Activated CD8-positive, alpha-beta memory T cell treated with anti-CD3 and anti-CD28 coated beads, Interleukin-2, amount 10 ng/mL, durations not matched to agents 7 days and 5 days (primary cell): ENCODE measurements around the gene EML6. TPM values are rescaled to one million over a fixed set of nuclear protein-coding genes. Genes with fewer than 3 reads are reported as not detected.
"Not testable (repeated sequence)": the region's sequence is repeated elsewhere in the genome, so short reads cannot be mapped to it uniquely, and the experiment has no call there.

Experiments used
- ATAC-seq: fragments of 150-1000 bp; cut with Tn5 transposase; one replicate; pipeline ENCODE4 v1.10.0; 2021; ENCODE audit warnings: moderate library complexity
- CTCF ChIA-PET: fragments of 350-600 bp; sonication (Branson Sonifier 250); formaldehyde crosslinking; loops from one replicate; lab custom pipeline; 2021; ENCODE audit warnings: antibody characterized with exemption; lab: Charles Lee
- DNase-seq: peaks from one replicate; pipeline ENCODE4 v3.0.0-alpha.2; 2020
- H3K27ac Mint-ChIP-seq: one replicate; pipeline ENCODE4 v1.8.0; 2021; ENCODE audit warnings: mild to moderate bottlenecking, mixed read lengths
- H3K27me3 Mint-ChIP-seq: one replicate; pipeline ENCODE4 v1.8.0; 2021; ENCODE audit warnings: mixed read lengths
- H3K36me3 Mint-ChIP-seq: one replicate; pipeline ENCODE4 v1.8.0; 2021; ENCODE audit warnings: mild to moderate bottlenecking, mixed read lengths
- H3K4me1 Mint-ChIP-seq: one replicate; pipeline ENCODE4 v1.8.0; 2021; ENCODE audit warnings: mixed read lengths
- H3K4me3 Mint-ChIP-seq: one replicate; pipeline ENCODE4 v1.8.0; 2021; ENCODE audit warnings: mild to moderate bottlenecking, moderate library complexity, mixed read lengths
- H3K9me3 Mint-ChIP-seq: one replicate; pipeline ENCODE4 v1.8.0; 2022; ENCODE audit warnings: low read depth, mixed read lengths
- total RNA-seq, 2 experiments: library from RNA; stranded (reverse); gene quantifications; one replicate each; pipeline ENCODE4 v1.2.3, GENCODE V29; 2021

The EML6 gene
- total RNA-seq, 2 experiments from 2014 or later: 1.5 to 3.1 TPM

GRCh38 chr2:54831480-54831879, 108.0 kb downstream of the EML6 start:
- no peaks in the 10 kb centered on the region for H3K4me1 Mint-ChIP-seq
- H3K27ac Mint-ChIP-seq: no peak overlapping the region
- DNase-seq: no peak
- H3K4me3 Mint-ChIP-seq: no peak overlapping the region
- no peaks in the 10 kb centered on the region for H3K9me3 Mint-ChIP-seq
- peaks cover 5% of the 10 kb centered on the region for H3K27me3 Mint-ChIP-seq
- CTCF ChIA-PET: interaction anchor here (1.2 kb wide), 1 partner anchor 10 kb away, joined by 3 read pairs; no protein-coding TSS in a partner anchor
- H3K36me3 Mint-ChIP-seq: no peaks in the 10 kb centered on the region
- no peak for ATAC-seq

- no peak for ATAC-seq
- no peaks in the 10 kb centered on the region for H3K27me3 Mint-ChIP-seq
- DNase-seq: no peak
These were observed 111.3 kb downstream of the EML6 start for GRCh38 chr2:54834721-54835120.

DNA sequence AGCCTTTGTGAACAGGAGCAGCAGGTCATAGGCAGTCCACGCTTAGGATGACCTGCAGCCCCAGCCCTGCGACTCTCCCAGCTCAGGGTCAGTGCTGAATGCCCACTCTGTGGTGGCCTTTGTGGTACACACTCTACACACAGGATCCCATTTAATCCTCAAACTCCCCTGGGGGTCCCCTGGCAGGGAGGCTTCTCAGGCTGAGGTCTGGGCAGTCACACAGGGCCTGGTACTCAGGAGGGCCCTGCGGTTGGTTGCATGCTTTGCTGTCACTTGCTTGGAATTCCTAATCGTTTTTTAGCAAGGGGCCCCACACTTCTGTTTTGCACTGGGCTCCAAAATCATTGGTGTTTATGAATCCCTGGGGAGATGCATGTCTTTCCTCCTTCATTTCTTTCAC, 113.0 kb downstream of the EML6 start:
- Mint-ChIP-seq H3K27ac (no peak overlapping the region), H3K4me3 (no peak overlapping the region), H3K36me3 (no peaks in the 10 kb centered on the region), H3K9me3 (no peaks in the 10 kb centered on the region), H3K4me1 (no peaks in the 10 kb centered on the region), H3K27me3 (no peaks in the 10 kb centered on the region)
- no peak for DNase-seq
- no peak for ATAC-seq
- CTCF ChIA-PET: interaction anchor here (2.8 kb wide), 1 partner anchor 74 kb away, joined by 18 read pairs; no protein-coding TSS in a partner anchor

More at GRCh38 chr2:54834721-54835120, 111.3 kb downstream of the EML6 start:
- no peaks in the 10 kb centered on the region for H3K4me1 Mint-ChIP-seq
- H3K9me3 Mint-ChIP-seq: no peaks in the 10 kb centered on the region
- H3K4me3 Mint-ChIP-seq: no peak overlapping the region
- H3K27ac Mint-ChIP-seq: no peak overlapping the region
- CTCF ChIA-PET: no interaction called here
- no peaks in the 10 kb centered on the region for H3K36me3 Mint-ChIP-seq

- H3K27me3 Mint-ChIP-seq: no peaks in the 10 kb centered on the region
- CTCF ChIA-PET: interaction anchor here (0.7 to 2.8 kb wide), 30 partner anchors 8 to 731 kb away, joined by 3 to 18 read pairs (median 4); no protein-coding TSS in a partner anchor
- no peaks in the 10 kb centered on the region for H3K36me3 Mint-ChIP-seq
- H3K9me3 Mint-ChIP-seq: no peaks in the 10 kb centered on the region
- H3K4me1 Mint-ChIP-seq: no peaks in the 10 kb centered on the region
- peak; percentile 76 for ATAC-seq
- DNase-seq: peak; percentile 72
- H3K27ac Mint-ChIP-seq: no peak overlapping the region
- no peak overlapping the region for H3K4me3 Mint-ChIP-seq
These were observed 115.1 kb downstream of the EML6 start for GRCh38 chr2:54838585-54839035.

DNA sequence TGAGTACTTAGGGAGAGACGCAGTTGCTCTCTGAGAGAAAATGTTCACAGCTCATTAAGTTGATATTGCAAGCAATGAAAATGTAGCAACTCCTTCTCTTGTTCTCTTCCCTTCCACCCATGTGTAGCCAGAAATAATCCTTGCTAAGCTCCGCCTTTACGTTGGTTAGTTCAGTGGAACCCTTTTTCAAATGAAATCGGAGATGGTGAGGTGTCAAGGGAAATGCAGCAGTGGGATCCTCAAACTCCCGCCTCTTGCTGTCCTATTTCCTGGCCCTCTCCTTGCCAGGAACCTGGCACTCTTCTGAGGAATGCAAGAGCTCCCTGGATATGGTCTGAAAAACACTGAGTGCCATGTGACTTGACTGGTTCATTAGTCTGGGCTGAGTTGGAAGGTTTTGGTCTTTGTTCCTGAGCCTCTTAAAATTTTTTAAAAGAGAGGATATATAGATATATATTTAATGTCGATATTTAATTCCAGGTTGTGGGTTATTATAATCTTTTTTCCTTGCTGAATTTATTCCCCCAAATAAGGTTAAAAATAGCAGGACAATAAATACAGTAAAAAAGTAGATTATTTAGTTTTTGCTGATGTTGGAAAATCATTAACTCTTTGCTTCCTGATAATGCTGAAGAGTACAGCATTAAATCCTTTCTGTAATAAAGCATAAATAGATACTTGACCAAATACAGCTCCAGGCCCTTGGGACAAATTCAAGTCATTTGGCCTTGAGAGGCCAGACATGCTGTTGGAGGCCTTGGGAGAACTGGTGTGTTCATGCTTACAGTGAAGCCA, 116.2 kb downstream of the EML6 start:
- Mint-ChIP-seq H3K9me3 (no peaks in the 10 kb centered on the region), H3K36me3 (no peaks in the 10 kb centered on the region), H3K4me3 (no peak overlapping the region), H3K27ac (no peak overlapping the region), H3K4me1 (no peaks in the 10 kb centered on the region), H3K27me3 (no peaks in the 10 kb centered on the region)
- DNase-seq: no peak
- CTCF ChIA-PET: interaction anchor here (0.8 to 2.8 kb wide), 17 partner anchors 11 to 733 kb away, joined by 3 to 18 read pairs (median 5); no protein-coding TSS in a partner anchor
- no peak for ATAC-seq

- Mint-ChIP-seq H3K36me3 (no peaks in the 10 kb centered on the region), H3K4me1 (no peaks in the 10 kb centered on the region), H3K27ac (no peak overlapping the region), H3K9me3 (no peaks in the 10 kb centered on the region), H3K27me3 (no peaks in the 10 kb centered on the region), H3K4me3 (no peak overlapping the region)
- ATAC-seq (no peak), DNase-seq (no peak)
- CTCF ChIA-PET: interaction anchor here (1.6 kb wide), 1 partner anchor 10 kb away, joined by 3 read pairs; no protein-coding TSS in a partner anchor
These were observed 117.4 kb downstream of the EML6 start for GRCh38 chr2:54840559-54841468.

- CTCF ChIA-PET: interaction anchor here (1.6 kb wide), 1 partner anchor 10 kb away, joined by 3 read pairs; no protein-coding TSS in a partner anchor
- H3K9me3 Mint-ChIP-seq, H3K27me3 Mint-ChIP-seq, H3K4me1 Mint-ChIP-seq, H3K36me3 Mint-ChIP-seq, ATAC-seq, H3K27ac Mint-ChIP-seq, DNase-seq, H3K4me3 Mint-ChIP-seq: not testable (repeated sequence)
These were observed 118.0 kb downstream of the EML6 start for GRCh38 chr2:54841500-54841899.

- Mint-ChIP-seq H3K4me3 (no peak overlapping the region), H3K27ac (no peak overlapping the region), H3K27me3 (no peaks in the 10 kb centered on the region), H3K9me3 (no peaks in the 10 kb centered on the region), H3K36me3 (no peaks in the 10 kb centered on the region), H3K4me1 (no peaks in the 10 kb centered on the region)
- DNase-seq: no peak
- no peak for ATAC-seq
- CTCF ChIA-PET: interaction anchor here (0.6 kb wide), 1 partner anchor 66 kb away, joined by 4 read pairs; no protein-coding TSS in a partner anchor
These were observed 121.6 kb downstream of the EML6 start for GRCh38 chr2:54845094-54845493.

DNA sequence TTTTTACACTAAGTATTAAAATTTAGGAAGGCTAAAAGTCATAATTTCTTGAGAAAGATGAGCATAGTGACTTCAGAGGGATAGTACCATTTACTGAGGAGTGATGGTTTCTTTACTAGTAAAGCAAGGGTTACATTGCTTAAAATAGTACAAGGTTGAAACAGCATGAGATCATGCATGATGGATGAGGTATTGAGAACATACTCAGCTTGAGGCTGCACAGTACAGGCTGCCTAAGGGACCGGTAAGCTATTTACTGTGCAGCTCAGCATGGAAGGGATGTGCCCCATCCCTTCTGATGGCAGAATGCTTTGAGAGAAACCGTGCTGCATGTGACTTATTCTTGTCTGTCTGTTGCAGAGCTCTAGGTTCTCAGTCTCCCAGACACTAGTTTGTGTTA, 122.1 kb downstream of the EML6 start:
- Mint-ChIP-seq H3K36me3 (no peaks in the 10 kb centered on the region), H3K9me3 (no peaks in the 10 kb centered on the region), H3K27ac (no peak overlapping the region), H3K4me3 (no peak overlapping the region), H3K4me1 (no peaks in the 10 kb centered on the region), H3K27me3 (no peaks in the 10 kb centered on the region)
- CTCF ChIA-PET: interaction anchor here (0.6 kb wide), 2 partner anchors 66 to 133 kb away, joined by 3 to 4 read pairs; no protein-coding TSS in a partner anchor
- no peak for DNase-seq
- ATAC-seq: no peak

DNA sequence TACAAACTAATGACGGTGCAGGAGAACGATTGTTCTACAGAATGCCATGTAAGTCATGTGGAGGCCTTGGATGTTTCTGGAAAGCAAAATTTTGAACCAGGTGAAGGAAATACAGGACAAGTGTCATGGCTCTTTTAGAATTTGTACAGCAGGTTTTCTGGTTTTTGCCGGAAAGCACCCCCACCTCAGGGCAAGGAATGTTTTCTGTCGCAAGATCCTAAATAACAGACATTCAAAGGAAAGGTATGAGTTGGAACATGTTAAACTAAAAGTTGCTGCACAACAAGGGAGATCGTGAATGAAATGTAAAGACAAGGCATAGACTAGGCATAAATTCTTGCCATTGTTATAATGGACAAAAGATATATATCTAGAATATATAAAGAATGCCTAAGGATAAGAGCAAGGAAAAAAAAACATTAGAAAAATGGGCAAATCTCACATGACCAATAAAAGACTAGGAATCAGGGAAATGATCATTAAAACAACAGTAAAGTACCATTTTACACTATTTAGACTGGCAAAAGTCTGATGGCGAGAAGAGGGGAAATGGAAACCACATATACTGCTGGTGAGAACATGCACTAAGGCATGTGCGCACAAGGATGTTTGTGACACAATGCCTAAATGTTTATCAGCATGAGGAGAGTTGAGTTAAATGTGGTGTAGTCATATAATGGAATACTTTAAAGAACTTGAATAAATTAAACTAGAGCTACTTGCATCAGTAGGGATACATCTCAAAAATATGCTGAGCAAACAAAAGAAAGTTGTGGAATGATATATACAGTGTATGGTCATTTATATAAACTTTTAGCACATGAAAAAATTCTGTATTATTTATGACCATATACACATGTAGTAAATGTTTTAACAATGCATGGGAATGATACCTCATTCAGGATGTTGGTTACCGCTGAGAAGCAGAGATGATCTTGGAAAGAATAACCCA, 127.0 kb downstream of the EML6 start:
- no peaks in the 10 kb centered on the region for H3K36me3 Mint-ChIP-seq
- H3K4me3 Mint-ChIP-seq: no peak overlapping the region
- H3K4me1 Mint-ChIP-seq: no peaks in the 10 kb centered on the region
- H3K27ac Mint-ChIP-seq: no peak overlapping the region
- no peak for DNase-seq
- H3K9me3 Mint-ChIP-seq: no peaks in the 10 kb centered on the region
- no peak for ATAC-seq
- CTCF ChIA-PET: no interaction called here
- no peaks in the 10 kb centered on the region for H3K27me3 Mint-ChIP-seq

DNA sequence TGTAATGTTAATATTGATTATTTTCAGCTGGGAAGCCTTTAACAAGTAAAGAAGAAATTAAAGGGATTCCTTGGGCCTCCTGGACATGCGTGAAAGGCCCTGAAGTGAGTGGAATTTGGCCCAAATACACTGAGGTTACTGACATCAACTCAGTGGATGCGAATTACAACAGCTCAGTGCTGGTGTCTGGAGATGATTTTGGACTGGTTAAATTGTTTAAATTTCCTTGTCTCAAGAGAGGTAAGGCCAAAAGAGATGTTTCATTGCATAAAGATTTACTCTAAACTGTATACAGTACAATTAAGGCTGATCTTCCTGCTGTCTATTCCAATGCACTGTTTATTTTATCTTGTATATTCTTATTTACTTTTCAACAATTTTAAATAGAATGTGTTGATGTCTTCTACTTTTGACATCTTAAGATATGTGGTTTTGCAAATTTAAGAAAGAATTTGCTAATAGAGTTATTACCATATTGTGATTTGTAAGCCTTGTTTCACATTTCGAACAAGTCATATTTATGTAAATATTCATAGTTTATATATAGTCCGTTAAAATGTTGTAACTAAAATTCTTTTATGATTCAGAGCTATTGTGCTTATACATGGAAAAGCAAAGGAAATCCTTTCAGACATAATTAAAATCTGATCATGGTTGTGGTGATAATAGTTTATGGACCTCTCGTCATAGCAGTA, 130.3 kb downstream of the EML6 start:
- Mint-ChIP-seq H3K27me3 (no peaks in the 10 kb centered on the region), H3K4me1 (no peaks in the 10 kb centered on the region), H3K4me3 (no peak overlapping the region), H3K9me3 (no peaks in the 10 kb centered on the region), H3K27ac (no peak overlapping the region), H3K36me3 (no peaks in the 10 kb centered on the region)
- no peak for DNase-seq
- CTCF ChIA-PET: no interaction called here
- ATAC-seq: no peak

DNA sequence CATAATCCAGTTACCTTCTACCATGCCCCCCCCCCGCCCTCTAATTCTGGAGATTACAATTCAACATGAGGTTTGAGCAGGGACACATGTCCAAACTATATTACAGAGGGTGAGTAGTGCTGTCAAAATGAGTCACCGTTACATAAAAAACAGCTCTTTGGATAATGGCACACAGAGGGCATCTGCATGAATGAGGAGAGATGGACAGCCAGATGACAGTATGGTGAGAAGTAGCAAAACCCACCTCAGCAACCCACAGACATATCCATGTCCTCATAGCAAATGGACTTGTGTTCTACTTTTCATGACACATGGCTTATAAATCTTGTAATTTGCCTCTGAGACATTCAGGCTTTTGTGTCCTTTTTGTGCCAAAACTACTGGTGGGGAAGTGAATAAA, 132.0 kb downstream of the EML6 start:
- ATAC-seq (no peak), DNase-seq (no peak)
- Mint-ChIP-seq H3K36me3 (no peaks in the 10 kb centered on the region), H3K4me1 (no peaks in the 10 kb centered on the region), H3K9me3 (no peaks in the 10 kb centered on the region), H3K4me3 (no peak overlapping the region), H3K27me3 (no peaks in the 10 kb centered on the region), H3K27ac (no peak overlapping the region)
- CTCF ChIA-PET: no interaction called here
